ENCODE data around the gene COL16A1.

Gene COL16A1

DNA sequence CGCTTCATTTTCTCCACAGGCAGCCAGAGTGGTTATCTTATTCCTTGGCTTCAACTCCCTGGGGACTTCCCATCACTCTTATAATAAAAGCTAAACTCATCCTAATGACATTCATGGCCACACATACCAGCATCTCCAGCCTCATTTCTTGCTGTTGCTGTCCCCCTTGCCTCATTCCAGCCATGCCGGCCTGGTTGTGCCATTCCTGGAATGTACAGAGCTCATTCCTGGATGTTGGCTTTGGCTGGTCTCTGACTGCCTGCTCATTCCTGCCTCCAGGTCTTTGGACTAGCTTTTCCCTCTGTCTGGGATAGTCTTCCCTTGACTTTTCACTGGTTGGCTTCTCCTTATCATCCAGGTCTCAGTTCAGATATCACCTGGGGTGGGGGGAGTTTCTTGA, 56.7 kb downstream of the COL16A1 start:
- DNase-seq (ENCODE audit: low spot score): no peak

DNA sequence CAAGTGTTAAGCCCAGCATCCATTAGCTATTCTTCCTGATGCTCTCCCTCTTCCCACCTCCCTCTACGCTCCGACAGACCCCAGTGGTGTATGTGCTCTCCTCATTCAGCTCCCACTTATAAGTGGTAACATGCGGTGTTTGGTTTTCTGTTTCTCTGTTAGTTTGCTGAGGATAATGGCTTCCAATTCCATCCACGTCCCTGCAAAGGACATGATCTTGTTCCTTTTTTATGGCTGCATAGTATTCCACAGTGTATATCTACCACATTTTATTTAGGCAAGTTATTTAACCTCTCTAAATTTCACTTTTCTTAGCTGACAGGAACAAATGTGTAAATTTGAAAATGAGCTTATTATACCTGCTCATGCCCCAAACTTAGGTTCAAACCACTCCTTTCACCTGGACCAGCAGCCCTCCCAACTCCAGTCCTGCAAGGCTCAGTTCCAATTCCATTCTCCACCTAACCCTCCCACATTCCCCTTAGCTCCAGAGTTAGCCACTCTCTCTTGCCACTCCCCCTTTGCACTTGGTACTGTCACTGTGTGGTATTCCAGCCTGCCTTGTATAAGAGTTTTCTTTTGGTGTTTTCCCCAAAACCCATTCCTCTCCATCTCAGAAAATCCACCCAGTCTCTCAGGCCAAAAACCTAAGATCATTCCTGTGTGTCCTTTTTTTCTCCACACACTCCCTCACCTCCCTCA, 57.4 kb downstream of the COL16A1 start:
- DNase-seq (ENCODE audit: low spot score): no peak

DNA sequence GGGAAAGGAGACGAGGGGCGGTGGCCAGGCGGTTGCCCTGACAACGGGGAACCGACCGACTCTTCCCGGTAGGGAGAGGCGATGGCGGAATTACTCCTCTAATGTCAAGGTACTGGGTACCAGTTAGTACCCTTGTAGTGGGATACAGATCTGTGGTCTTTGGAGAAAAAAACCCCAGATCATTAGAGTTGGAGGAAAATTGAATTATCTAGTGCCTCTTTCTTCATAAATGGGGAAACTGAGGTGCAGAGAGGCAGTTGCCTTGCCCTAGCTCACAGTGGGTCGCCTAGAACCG, 58.6 kb downstream of the COL16A1 start:
- no peak for DNase-seq (ENCODE audit: low spot score)

DNA sequence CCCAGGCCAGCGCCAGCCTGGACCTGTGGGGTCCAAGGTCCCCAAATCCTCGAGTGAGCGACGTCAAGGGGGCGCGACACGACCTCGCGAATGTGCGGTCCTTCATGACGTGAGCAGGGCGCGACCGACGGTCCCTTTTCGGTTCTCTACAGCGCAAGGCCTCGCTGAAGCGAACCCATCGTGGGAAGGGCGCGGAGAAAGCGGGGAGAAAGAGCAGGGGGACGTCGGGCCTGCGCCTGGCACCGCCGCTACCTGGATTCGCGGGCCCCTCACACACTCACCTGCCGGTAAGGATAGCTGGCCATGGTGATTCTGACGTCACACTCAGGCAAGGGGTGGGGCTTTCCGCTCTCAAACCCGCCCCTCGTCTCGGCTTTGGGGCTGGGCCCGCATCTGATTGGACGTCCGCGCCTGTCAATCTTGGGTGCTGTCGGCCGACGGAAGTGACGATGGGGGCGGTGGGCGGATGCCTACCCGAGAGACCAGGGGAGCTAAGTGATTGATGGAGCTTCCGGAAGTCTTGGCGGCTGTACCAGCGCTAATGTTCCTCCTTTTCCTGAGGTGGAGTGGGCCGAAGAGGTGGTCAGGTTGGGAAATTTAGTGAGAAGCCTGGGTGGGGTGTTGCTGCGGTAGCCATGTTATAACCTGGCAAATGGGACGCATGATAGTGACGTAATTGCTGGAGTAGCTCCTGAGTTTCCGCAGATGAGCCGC, 59.1 kb downstream of the COL16A1 start, which contains the start of gene PEF1:
TSS of gene PEF1 (minus strand) at position 317 of the 714 bp plus-strand sequence. CDS start at position 305, 12 bp downstream.
- DNase-seq (ENCODE audit: low spot score): peak; percentile 96

DNA sequence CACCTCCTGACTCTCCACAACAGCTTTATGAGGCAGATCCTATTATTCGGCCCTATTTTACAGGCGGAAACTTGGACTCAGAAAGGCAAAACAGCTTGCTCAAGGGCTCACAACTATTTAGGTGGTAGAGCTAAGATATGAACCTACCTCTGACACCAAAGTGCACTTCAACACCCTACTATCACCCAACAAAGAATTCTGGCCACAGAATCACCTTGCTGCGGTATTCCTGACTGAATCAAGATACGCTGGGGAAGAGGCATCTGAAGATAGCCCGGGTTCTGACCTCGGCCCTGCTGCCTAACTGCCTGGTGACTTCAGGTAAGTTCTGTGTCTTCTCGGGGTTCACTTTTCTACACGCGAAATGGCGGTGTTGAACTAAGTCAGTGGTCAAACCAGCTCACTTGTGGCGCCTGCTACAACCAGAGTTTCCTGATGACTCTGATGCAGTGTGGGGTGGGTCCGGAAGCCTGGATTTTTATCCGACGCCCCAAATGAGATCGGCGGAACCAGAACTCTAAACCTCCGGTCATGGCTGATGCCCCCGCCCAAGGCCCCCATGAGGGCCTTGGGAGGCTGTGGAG, 59.7 kb downstream of the COL16A1 start:
- no peak for DNase-seq (ENCODE audit: low spot score)

DNA sequence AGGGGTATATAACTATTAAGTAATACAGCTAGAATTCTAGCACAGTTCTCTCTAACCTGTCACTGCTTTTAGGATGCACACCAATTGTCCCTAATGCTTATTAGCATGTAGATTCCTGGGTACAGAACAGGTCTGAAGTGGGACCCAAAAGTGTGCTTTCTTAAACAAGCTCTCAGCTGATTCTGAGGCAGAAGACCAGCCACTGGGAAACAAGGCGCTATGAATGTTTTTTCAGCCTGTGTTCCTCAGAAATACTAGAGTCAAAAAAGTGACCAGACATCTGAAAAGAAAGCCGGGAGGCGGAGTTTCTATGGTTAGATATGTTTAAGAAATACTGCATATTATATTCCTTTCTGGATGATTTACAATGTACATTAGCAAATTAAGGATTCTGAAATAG, 60.9 kb downstream of the COL16A1 start:
- no peak for DNase-seq (ENCODE audit: low spot score)

DNA sequence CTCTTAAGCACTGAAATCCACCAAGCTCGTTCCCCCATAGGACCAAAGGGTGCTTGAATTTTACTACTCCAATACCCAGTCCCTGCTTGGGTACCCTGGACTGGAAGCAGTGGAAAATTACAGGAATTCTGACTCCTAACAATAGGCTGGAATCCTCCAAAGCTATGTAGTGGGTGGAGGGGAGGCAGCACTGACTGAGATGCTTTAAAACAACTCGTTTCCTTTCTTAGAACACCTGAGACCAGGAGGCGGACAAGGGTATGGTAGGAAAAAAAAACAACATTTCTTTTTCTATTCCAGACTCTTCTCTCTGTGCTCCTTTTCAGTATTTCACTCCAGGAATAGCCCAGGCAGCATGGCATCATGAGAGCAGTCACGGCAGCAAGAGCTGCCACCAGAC, 61.5 kb downstream of the COL16A1 start:
- no peak for DNase-seq (ENCODE audit: low spot score)

DNA sequence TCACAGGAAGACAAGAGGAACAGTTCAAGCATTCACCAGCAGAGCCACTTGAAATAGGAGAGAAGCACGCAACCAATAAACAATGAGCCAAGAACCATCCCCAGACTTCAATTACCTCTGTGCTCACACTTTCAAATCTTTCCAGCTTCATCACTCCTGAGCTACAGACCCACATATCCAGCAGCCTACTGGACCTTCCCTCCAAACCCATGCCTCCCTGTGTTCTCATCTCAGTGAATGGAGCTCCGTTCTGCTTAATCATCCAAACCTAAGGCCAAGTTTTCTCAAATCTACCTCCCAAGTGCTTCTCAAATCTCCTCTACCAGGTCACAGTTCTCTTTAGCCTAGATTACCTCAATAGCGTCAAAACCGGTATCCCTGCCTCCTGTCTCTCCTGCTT, 62.9 kb downstream of the COL16A1 start:
- no peak for DNase-seq (ENCODE audit: low spot score)

DNA sequence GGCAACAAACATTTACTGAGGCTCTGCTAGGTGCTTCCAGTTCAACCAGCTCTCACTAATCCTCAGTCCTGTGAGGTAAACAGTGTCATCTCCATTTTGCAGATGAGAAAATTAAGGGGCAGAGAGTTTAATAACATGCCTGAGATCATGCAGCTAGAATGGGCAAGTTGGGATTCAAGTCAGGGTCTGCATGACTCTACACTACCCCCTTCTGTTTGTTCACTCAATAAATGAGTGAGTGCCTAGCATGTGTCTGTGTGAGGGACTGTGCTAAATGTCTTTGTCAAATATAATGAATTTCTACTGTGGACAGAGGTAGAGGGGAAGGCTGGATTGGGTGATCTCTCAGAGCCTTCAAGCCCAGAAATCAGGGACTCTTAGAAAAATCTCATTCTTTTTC, 63.6 kb downstream of the COL16A1 start:
- DNase-seq (ENCODE audit: low spot score): no peak

DNA sequence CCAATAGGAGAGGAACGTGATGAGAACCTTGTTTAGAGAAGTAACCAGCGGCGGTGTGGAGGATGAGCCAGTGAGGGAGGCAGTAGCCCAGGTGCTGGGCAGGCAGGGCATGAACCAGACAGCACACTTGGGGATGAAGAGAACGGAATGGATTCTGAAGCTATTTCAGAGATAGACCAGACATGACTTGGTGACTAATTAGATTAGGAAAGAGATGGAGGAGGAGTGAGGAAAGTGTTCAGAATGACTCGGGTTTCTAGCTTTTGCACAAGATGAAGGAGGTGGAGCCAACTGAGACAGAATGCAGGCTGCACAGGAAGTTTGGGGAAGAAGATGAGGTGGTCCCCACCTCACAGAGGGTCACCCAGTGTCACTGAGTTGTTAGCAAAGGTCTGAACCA, 64.3 kb downstream of the COL16A1 start:
- DNase-seq (ENCODE audit: low spot score): no peak

DNA sequence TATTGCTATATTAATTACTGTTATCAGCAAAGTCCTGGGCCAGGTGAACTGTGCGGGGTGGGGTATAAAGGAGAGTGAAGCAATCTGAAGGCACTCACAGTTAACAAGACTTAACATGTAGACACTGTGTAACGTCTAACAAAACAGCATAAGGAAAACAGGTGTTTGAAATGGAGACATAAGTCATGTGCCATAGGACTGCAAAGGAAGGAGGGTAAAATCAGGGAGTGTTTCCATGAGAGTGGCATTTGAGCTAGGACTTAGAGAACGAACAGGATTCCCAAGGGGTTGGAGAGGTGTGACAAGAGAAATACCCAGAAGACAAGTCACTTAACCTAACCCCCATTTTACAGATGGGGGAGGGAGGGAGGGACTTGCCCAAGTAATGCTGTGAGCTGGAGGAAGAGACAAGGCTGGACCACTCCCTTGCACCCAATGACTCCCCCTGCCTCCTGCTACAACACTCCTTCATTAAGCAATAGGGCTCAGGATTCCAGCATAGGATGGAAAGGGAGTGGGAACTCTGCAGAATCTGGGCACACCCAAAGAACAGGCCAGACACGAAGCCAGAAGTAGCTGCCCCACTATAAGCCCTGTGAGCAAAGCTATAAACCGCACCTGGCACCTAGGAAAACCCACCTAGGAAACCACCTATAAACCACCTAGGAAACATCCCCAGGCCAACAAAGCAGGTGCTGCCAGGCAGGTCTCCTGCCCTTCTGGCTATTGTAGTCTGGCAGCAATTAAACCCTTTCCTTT, 65.7 kb downstream of the COL16A1 start:
- DNase-seq (ENCODE audit: low spot score): no peak

DNA sequence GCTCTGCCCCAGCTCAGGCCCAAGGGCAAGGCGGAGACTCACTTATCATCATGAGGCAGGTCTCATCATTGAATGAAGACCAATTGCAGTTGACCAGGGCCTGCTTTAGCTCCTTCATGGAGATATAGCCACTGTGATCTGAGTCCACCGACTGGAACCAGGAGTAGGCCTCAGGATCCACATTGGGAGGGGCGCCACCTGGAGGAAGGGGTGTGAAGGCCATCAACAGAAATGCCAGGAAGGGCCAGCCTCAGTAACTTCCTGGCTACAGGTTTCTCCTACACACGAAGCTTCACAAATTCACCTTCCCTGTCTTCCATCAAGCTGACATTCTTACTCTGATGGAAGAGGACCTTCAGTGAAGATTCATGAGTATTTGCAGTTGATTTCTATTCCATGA, 70.7 kb downstream of the COL16A1 start:
- DNase-seq (ENCODE audit: low spot score): peak; percentile 52

DNA sequence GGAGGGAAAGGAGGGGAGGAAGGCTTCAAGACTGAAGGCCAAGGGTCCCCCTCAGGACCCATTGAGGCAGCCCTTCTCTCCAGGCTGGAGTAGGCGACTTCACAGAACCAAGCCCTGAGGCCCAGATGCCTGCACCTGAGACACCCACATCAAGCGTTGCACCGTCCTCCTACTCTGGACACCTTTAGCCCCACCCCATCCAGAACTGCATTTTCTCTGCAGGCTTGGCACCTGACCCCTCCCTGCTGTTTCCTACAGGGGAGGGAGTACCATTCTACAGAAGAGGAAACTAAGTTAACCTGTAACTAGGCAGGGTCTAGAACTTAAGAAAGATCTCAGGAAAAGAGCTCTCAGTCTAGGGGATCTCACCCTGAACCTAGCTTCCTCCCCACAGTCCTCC, 71.2 kb downstream of the COL16A1 start:
- DNase-seq (ENCODE audit: low spot score): no peak

DNA sequence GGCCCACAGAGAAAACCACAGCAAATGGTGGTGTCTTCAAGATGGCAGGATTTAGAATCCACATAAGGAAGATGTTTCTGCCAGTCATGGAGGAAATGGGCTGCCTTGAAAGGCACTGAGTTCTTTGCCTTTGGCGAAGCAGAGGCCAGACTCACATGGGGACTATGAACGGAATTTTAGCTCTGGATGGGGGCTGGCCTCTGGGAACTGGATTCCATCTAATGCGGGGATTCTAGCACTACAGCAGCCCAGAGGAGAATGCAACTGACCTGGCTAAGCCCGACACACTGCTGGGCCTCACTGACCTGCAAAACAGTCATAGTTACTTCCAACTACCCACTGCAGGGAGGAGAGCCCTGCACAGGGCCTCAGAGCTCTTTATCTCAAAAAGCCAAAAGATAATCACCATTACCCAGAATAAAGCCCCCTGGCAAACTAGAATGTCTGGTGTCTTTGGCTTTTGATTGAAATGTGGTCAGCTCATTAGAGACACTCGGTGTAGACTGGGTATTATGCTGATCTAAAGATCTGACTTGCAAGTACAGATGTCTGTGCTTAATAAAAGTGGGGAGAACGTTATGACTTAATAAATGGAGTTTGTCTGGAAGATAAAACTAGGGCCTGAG, 74.8 kb downstream of the COL16A1 start:
- DNase-seq (ENCODE audit: low spot score): no peak

DNA sequence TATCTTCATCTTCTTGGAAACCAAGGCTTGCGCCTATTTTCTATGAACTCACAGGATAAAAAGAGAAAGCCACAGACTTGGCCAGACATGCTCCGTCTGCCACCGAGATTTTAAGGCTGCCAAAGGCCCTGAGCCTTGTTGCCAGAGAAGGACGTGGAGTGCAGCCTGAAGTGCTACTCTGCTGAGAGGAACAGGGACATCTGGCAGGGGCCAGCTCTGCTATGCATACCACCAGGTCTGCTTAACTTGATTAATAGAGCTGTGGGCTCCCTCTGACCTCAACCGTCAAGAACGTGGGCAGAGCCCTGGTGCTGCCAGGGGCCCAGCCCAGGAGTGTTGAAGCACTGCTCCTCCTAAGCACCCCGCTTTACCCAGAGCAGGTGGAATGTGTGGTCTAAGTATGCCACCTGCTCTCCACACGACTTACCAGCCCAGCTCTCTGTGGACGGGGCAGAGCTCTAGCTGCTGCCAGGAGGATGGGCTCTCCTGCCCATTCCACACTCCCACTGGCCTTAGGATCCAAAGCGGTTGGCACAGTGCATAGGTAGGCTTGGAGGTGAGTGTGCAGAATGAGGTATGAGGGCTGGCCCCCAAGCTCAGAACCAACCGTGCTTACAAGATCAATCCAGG, 75.8 kb downstream of the COL16A1 start:
- DNase-seq (ENCODE audit: low spot score): no peak

DNA sequence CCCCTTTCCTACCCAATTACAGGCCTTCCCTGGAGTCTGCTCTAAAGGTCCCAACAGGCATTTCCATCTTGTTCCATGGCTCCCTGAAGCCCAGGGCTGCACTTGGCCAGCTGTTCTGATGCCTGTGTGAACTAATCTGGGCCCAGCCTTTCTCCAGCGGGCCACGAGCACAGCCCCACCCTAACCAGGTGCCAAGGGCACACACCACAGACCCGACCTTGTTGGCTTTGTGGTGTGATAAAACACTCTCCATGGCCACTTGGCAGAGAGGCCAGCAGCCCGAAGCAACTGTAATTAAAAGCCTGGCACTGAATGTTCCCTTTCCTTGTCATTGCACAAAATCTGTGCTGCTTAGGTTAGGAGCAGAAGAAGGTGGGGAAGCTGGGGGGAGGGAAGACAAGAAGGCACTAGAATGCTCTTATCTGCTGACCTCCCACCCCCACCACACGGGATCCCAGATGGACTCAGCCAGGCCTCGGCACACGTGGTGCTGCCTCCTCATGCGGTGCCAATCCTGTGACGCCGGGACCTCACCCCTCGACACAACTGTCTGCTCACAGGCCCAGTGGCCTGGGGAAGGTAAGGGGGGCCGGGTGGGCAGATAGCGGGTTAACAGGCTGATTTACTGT, 76.4 kb downstream of the COL16A1 start:
- DNase-seq (ENCODE audit: low spot score): no peak

DNA sequence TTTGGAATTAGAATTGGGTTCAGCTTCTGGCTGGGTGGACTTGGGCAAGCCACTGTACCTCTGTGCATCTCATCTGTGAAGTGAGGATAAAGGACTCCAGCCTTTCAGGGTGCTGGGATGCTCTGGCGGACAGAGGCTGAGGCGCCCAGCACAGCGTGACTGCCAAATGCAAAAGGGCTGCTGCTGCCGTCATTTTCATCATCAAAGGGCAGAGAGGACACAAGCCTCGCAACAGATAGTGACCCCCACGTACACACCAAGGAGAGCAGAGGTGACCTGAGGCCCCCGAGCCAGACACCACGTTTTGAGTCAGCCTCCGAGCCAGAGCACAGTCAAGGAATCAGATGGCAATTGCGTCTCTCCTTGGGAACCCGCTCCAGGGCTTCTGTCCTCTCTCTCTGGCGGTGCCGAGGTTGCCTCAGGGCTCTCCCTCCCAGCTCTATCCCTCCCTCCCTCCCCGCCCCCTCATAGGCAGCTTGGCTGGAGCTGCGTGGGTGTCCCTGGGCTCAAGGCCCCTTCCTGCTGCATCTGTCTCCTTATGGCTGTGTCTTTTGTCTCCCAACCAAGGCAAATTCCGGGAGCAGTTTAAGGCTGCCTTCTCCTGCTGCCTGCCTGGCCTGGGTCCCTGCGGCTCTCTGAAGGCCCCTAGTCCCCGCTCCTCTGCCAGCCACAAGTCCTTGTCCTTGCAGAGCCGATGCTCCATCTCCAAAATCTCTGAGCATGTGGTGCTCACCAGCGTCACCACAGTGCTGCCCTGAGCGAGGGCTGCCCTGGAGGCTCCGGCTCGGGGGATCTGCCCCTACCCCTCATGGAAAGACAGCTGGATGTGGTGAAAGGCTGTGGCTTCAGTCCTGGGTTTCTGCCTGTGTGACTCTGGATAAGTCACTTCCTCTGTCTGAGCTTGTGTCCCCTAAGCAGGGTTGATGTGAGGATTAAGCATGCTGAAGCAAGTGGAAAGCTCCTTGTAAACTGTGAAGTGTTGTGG, 77.3 kb downstream of the COL16A1 start:
- no peak for DNase-seq (ENCODE audit: low spot score)

DNA sequence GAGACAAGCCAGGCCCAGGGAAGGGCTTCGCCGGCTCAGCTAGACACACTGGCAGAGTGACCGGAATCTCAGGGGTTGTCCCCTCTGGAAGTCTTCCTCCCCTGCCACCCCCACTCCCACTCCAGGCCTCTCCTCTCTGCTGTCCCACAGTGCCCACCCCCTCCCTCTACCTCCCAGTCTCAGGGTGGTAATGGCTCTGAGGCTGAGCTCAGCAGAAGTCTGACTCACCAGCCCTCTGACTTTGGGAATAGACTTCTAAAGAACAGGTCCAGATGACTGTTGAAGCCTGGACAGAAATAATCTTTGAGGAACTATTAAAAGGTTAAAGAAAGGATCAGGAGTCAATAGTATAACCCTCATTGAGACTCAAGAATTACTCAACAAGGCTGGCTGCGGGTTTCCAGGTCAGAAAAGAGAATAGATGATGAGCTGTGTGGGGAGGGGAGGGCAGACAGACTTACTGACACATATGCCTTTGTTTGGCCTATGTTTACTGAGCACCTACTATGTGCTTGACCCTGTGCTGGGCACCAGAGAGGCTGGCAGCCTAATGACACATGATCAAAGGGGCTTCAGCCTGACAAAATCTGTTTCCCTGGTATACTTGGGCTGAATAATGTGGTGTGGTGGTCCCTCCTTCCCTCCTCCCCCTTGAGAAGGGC, 78.1 kb downstream of the COL16A1 start:
- no peak for DNase-seq (ENCODE audit: low spot score)

DNA sequence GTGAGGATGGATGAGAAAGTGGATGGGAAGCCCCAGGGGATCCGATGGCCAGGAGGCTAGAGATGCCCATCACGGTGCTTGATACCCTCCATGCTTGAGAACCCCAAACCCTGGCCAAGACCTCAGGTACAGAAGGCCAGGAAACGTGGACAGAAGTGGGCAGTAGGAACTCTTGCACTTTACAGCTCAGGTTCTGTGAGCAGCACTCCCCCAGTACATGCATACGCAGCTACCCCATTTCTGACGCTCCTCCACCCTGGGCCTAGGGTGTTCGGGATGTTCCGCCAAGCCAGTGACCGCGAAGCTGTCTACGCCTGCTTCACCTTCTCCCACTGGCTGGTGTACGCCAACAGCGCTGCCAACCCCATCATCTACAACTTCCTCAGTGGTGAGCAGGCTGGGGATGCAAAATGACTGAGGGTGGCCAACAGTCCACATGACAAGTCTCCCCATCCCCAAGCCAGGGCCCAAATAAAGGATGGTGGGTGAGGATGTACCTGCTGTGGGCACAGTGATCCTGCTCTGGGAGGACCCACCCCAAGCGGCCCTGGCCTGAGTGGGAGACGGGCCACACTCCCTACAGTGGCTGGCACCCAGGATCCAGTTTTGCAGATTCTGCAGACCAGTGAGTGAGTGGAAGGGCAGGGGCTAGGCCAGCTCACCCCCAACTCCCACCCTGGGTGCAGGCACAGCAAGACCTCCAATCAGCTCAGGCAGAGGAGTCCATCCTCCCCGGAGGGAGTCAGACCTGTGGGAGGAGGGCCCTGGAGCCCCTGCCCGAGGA, 78.9 kb downstream of the COL16A1 start:
- DNase-seq (ENCODE audit: low spot score): no peak
